ENCODE results near the gene PRKAG1. TPM values are rescaled to one million over a fixed set of nuclear protein-coding genes. Genes with fewer than 3 reads are reported as not detected.

Gene PRKAG1
- total RNA-seq, 1 experiment from 2014 or later: 41.6 TPM

DNA sequence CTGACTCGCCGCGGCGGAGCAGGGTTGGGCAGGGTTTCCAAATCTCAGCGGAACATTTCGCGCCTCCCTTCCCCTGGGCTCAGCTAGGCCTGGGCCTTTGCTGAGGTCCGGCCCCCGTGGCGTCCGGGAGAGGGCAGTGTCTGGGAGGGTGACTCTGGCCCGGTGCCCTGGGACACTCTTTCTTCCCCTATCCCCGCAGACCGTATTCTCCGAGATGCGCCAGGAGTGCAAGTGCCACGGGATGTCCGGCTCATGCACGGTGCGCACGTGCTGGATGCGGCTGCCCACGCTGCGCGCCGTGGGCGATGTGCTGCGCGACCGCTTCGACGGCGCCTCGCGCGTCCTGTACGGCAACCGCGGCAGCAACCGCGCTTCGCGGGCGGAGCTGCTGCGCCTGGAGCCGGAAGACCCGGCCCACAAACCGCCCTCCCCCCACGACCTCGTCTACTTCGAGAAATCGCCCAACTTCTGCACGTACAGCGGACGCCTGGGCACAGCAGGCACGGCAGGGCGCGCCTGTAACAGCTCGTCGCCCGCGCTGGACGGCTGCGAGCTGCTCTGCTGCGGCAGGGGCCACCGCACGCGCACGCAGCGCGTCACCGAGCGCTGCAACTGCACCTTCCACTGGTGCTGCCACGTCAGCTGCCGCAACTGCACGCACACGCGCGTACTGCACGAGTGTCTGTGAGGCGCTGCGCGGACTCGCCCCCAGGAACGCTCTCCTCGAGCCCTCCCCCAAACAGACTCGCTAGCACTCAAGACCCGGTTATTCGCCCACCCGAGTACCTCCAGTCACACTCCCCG lies 37.4 kb downstream of the PRKAG1 start (continued):
- TF ChIP-seq AFF4 (CRISPR knock-in tag; IDR thresholded peaks at IDR 0.05; ENCODE audit: borderline replicate concordance): 0 out of 2 replicates have a peak, but pooled peaks have one; percentile 30
- TF ChIP-seq SOX15 (CRISPR knock-in tag; IDR thresholded peaks at IDR 0.05): no peak
- TF ChIP-seq FOXP1 (CRISPR knock-in tag; IDR thresholded peaks at IDR 0.05; ENCODE audit: borderline replicate concordance): no peak; the same call in 1 of the 2 replicates
- no peak for TF ChIP-seq GRHL2 (CRISPR knock-in tag; IDR thresholded peaks at IDR 0.05; ENCODE audit: insufficient replicate concordance, severe bottlenecking)
- TF ChIP-seq, protein P1, sequence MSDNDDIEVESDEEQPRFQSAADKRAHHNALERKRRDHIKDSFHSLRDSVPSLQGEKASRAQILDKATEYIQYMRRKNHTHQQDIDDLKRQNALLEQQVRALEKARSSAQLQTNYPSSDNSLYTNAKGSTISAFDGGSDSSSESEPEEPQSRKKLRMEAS (CRISPR knock-in tag; IDR thresholded peaks at IDR 0.05): peak; percentile 54
- TF ChIP-seq, protein P2, sequence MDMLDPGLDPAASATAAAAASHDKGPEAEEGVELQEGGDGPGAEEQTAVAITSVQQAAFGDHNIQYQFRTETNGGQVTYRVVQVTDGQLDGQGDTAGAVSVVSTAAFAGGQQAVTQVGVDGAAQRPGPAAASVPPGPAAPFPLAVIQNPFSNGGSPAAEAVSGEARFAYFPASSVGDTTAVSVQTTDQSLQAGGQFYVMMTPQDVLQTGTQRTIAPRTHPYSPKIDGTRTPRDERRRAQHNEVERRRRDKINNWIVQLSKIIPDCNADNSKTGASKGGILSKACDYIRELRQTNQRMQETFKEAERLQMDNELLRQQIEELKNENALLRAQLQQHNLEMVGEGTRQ (CRISPR knock-in tag; IDR thresholded peaks at IDR 0.05): 0 out of 2 replicates have a peak, but pooled peaks have one; percentile 24
- no peak for TF ChIP-seq ESRRA (CRISPR knock-in tag; IDR thresholded peaks at IDR 0.05; ENCODE audit: borderline replicate concordance)
- TF ChIP-seq ZNF671 (CRISPR knock-in tag; IDR thresholded peaks at IDR 0.05): no peak
- TF ChIP-seq ZNF232 (CRISPR knock-in tag; IDR thresholded peaks at IDR 0.05): no peak
- peak; percentile 44; the same call in 1 of the 2 replicates for TF ChIP-seq ZNF281 (CRISPR knock-in tag; IDR thresholded peaks at IDR 0.05)
- 0 out of 2 replicates have a peak, but pooled peaks have one; percentile 40 for TF ChIP-seq E2F1 (CRISPR knock-in tag; IDR thresholded peaks at IDR 0.05)
- no peak for TF ChIP-seq AR (CRISPR knock-in tag; IDR thresholded peaks at IDR 0.05)
- 0 out of 2 replicates have a peak, but pooled peaks have one; percentile 69 for TF ChIP-seq TP53 (CRISPR knock-in tag; IDR thresholded peaks at IDR 0.05)
- TF ChIP-seq ZBTB43 (CRISPR knock-in tag; IDR thresholded peaks at IDR 0.05): no peak
- TF ChIP-seq, protein P3, sequence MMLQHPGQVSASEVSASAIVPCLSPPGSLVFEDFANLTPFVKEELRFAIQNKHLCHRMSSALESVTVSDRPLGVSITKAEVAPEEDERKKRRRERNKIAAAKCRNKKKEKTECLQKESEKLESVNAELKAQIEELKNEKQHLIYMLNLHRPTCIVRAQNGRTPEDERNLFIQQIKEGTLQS (CRISPR knock-in tag; conservative IDR thresholded peaks at IDR 0.05): no peak
- TF ChIP-seq CBFB (CRISPR knock-in tag; IDR thresholded peaks at IDR 0.05; ENCODE audit: low read depth): peak; percentile 82; the same call in 1 of the 2 replicates
- TF ChIP-seq CREM (CRISPR knock-in tag; IDR thresholded peaks at IDR 0.05): no peak
- TF ChIP-seq, protein P4, sequence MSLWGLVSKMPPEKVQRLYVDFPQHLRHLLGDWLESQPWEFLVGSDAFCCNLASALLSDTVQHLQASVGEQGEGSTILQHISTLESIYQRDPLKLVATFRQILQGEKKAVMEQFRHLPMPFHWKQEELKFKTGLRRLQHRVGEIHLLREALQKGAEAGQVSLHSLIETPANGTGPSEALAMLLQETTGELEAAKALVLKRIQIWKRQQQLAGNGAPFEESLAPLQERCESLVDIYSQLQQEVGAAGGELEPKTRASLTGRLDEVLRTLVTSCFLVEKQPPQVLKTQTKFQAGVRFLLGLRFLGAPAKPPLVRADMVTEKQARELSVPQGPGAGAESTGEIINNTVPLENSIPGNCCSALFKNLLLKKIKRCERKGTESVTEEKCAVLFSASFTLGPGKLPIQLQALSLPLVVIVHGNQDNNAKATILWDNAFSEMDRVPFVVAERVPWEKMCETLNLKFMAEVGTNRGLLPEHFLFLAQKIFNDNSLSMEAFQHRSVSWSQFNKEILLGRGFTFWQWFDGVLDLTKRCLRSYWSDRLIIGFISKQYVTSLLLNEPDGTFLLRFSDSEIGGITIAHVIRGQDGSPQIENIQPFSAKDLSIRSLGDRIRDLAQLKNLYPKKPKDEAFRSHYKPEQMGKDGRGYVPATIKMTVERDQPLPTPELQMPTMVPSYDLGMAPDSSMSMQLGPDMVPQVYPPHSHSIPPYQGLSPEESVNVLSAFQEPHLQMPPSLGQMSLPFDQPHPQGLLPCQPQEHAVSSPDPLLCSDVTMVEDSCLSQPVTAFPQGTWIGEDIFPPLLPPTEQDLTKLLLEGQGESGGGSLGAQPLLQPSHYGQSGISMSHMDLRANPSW (CRISPR knock-in tag; conservative IDR thresholded peaks at IDR 0.05; ENCODE audit: low read depth): peak; percentile 83; the same call in 1 of the 2 replicates
- TF ChIP-seq ETV6 (CRISPR knock-in tag; IDR thresholded peaks at IDR 0.05): no peak
